ENCODE results near the gene RNPC3.

DNA sequence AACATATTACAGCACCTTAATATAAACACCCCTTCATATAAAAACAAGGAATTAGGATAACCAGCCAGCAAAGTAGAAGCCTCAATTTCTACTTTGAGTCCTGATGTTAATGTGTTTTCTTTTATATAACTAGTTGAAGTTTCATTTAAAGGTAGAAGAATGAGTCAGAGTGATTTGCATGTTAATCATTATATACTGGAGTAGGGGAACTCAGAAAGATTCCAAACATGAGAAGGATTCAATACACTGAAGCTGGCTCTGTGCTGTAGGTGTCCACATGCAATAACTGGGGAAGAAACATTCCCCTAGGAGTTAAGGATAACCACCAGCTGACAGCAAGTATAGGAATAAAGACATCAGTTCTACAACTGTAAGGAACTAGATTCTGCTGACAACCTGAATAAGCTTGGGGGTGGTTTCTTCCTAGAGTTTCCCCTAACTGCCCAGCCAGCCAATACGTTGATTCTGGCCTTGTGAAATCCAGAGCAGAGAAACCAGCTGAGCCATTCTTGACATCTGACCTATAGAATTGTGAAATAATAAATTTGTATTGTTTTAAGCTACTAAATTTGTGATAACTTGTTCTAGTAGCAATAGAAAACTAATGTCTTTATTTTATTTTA, 33.4 kb upstream of the RNPC3 start:
- TF ChIP-seq, protein P1, sequence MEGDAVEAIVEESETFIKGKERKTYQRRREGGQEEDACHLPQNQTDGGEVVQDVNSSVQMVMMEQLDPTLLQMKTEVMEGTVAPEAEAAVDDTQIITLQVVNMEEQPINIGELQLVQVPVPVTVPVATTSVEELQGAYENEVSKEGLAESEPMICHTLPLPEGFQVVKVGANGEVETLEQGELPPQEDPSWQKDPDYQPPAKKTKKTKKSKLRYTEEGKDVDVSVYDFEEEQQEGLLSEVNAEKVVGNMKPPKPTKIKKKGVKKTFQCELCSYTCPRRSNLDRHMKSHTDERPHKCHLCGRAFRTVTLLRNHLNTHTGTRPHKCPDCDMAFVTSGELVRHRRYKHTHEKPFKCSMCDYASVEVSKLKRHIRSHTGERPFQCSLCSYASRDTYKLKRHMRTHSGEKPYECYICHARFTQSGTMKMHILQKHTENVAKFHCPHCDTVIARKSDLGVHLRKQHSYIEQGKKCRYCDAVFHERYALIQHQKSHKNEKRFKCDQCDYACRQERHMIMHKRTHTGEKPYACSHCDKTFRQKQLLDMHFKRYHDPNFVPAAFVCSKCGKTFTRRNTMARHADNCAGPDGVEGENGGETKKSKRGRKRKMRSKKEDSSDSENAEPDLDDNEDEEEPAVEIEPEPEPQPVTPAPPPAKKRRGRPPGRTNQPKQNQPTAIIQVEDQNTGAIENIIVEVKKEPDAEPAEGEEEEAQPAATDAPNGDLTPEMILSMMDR (IDR thresholded peaks at IDR 0.05; ENCODE audit: poor library complexity, severe bottlenecking) = no peak
- TF ChIP-seq POLR2AphosphoS5 (IDR thresholded peaks at IDR 0.05) (no peak), TAF1 (IDR thresholded peaks at IDR 0.05; ENCODE audit: low read depth) (no peak), EP300 (conservative IDR thresholded peaks at IDR 0.05; ENCODE audit: poor library complexity, severe bottlenecking) (no peak), EZH2 (IDR thresholded peaks at IDR 0.05; ENCODE audit: borderline replicate concordance, insufficient read depth, low read length, poor library complexity, severe bottlenecking) (no peak), MXI1 (conservative IDR thresholded peaks at IDR 0.05; ENCODE audit: poor library complexity, severe bottlenecking) (no peak), REST (IDR thresholded peaks at IDR 0.05; ENCODE audit: borderline replicate concordance) (no peak), RAD21 (conservative IDR thresholded peaks at IDR 0.05) (no peak)
